DOHH2 (cell line): ENCODE measurements around the gene CTCF.

Experiments
- H3F3A ChIP-seq: fragments of 200-600 bp; sonication (generic), shearing (Covaris generic); 2 replicates; pipeline ENCODE4 v1.6.0; 2016; ENCODE audit warnings: antibody characterized with exemption, mild to moderate bottlenecking; ENCODE audit not compliant: control insufficient read depth, insufficient read depth
- H3K27ac ChIP-seq: fragments of 200-600 bp; sonication (generic); 2 replicates; pipeline ENCODE4 v1.5.1; 2014; ENCODE audit warnings: low read depth, mild to moderate bottlenecking, low read length, moderate library complexity
- H3K27me3 ChIP-seq: fragments of 200-600 bp; sonication (generic); 2 replicates; pipeline ENCODE4 v1.6.1; 2014; ENCODE audit warnings: mild to moderate bottlenecking, low read length, mixed read lengths; ENCODE audit not compliant: control insufficient read depth
- H3K36me3 ChIP-seq: fragments of 200-600 bp; sonication (generic); 2 replicates; pipeline ENCODE4 v1.6.1; 2014; ENCODE audit warnings: mild to moderate bottlenecking, low read length, moderate library complexity, mixed read lengths; ENCODE audit not compliant: control insufficient read depth
- H3K4me1 ChIP-seq: fragments of 200-600 bp; sonication (generic); 2 replicates; pipeline ENCODE4 v1.6.1; 2014; ENCODE audit warnings: mild to moderate bottlenecking, low read length, mixed read lengths; ENCODE audit not compliant: control insufficient read depth
- H3K4me2 ChIP-seq: fragments of 200-600 bp; sonication (generic); 2 replicates; pipeline ENCODE4 v1.6.0; 2014; ENCODE audit warnings: mild to moderate bottlenecking, low read length, moderate library complexity
- H3K4me3 ChIP-seq: fragments of 200-600 bp; sonication (generic); 2 replicates; pipeline ENCODE4 v1.5.1; 2014; ENCODE audit warnings: mild to moderate bottlenecking, low read length, mixed read lengths
- H3K79me2 ChIP-seq: fragments of 200-600 bp; sonication (generic); 2 replicates; pipeline ENCODE4 v1.6.1; 2014; ENCODE audit warnings: mild to moderate bottlenecking, low read length, mixed read lengths; ENCODE audit not compliant: control insufficient read depth
- H3K9me2 ChIP-seq: fragments of 200-600 bp; sonication (generic); replicated peaks from 2 replicates; pipeline ENCODE4 v1.6.1; 2014; ENCODE audit warnings: mild to moderate bottlenecking, low read length, mixed read lengths; ENCODE audit not compliant: control insufficient read depth
- H3K9me3 ChIP-seq: fragments of 200-600 bp; sonication (generic); 2 replicates; pipeline ENCODE4 v1.6.1; 2014; ENCODE audit warnings: antibody characterized with exemption, low read length, mixed read lengths; ENCODE audit not compliant: control insufficient read depth, insufficient read depth
- H4K20me1 ChIP-seq: fragments of 200-600 bp; sonication (generic); 2 replicates; pipeline ENCODE4 v1.6.0; 2014; ENCODE audit warnings: low read depth, mild to moderate bottlenecking, antibody characterized with exemption, low read length, moderate library complexity; ENCODE audit not compliant: control insufficient read depth, insufficient read depth
- CTCF ChIP-seq: fragments of 200-600 bp; sonication (generic); IDR thresholded peaks from one replicate; pipeline ENCODE4 v1.5.1; 2014; ENCODE audit warnings: antibody characterized with exemption, mild to moderate bottlenecking, low read depth, low read length; ENCODE audit not compliant: poor library complexity, severe bottlenecking
- EZH2phosphoT487 ChIP-seq: fragments of 200-600 bp; sonication (generic); IDR thresholded peaks from 2 replicates; pipeline ENCODE4 v1.6.1; 2017; ENCODE audit warnings: borderline replicate concordance, mild to moderate bottlenecking, antibody characterized with exemption, low read length, moderate library complexity, mixed read lengths

CTCF gene

GRCh38 chr16:67661886-67662652 is 99.7 kb downstream of the CTCF start:
- H3K4me3 ChIP-seq: peak overlapping the region; percentile 87

GRCh38 chr16:67662653-67663010 is 100.3 kb downstream of the CTCF start:
- TF ChIP-seq CTCF (no peak), EZH2phosphoT487 (no peak)
- H3K9me2 ChIP-seq: no peaks in the 10 kb centered on the region
- H3K27me3 ChIP-seq: no peaks in the 10 kb centered on the region
- no peak overlapping the region for H3K4me2 ChIP-seq
- peaks cover 29% of the 10 kb centered on the region for H3K79me2 ChIP-seq
- H3K36me3 ChIP-seq: peaks cover 40% of the 10 kb centered on the region
- H3K9me3 ChIP-seq: no peaks in the 10 kb centered on the region
- peaks cover 4% of the 10 kb centered on the region; the same call in 1 of the 2 replicates for H4K20me1 ChIP-seq
- no peak overlapping the region for H3K27ac ChIP-seq
- H3K4me3 ChIP-seq: no peak overlapping the region
- H3K4me1 ChIP-seq: peaks cover 41% of the 10 kb centered on the region
- H3F3A ChIP-seq: no peaks in the 10 kb centered on the region

More at GRCh38 chr16:67661886-67662652, 99.7 kb downstream of the CTCF start:
- H3K4me2 ChIP-seq: peak overlapping the region; percentile 93
- TF ChIP-seq EZH2phosphoT487 (no peak), CTCF (no peak)
- H3K4me1 ChIP-seq: peaks cover 35% of the 10 kb centered on the region
- H3K27me3 ChIP-seq: no peaks in the 10 kb centered on the region
- H4K20me1 ChIP-seq: peaks cover 4% of the 10 kb centered on the region; the same call in 1 of the 2 replicates
- peaks cover 44% of the 10 kb centered on the region for H3K36me3 ChIP-seq
- H3K27ac ChIP-seq: no peak overlapping the region
- H3K9me3 ChIP-seq: no peaks in the 10 kb centered on the region
- H3K79me2 ChIP-seq: peaks cover 29% of the 10 kb centered on the region
- no peaks in the 10 kb centered on the region for H3F3A ChIP-seq
- no peaks in the 10 kb centered on the region for H3K9me2 ChIP-seq

- H3K4me3 ChIP-seq: no peak overlapping the region
- no peaks in the 10 kb centered on the region for H3K9me3 ChIP-seq
- H3K79me2 ChIP-seq: peaks cover 24% of the 10 kb centered on the region
- peaks cover 33% of the 10 kb centered on the region for H3K36me3 ChIP-seq
- no peaks in the 10 kb centered on the region for H3F3A ChIP-seq
- no peak overlapping the region for H3K27ac ChIP-seq
- peaks cover 4% of the 10 kb centered on the region; the same call in 1 of the 2 replicates for H4K20me1 ChIP-seq
- H3K27me3 ChIP-seq: no peaks in the 10 kb centered on the region
- H3K4me1 ChIP-seq: peaks cover 46% of the 10 kb centered on the region
- TF ChIP-seq CTCF (peak; percentile 77), EZH2phosphoT487 (no peak)
- H3K4me2 ChIP-seq: no peak overlapping the region
- H3K9me2 ChIP-seq: no peaks in the 10 kb centered on the region
Measured at GRCh38 chr16:67663151-67663876, 101.0 kb downstream of the CTCF start.
